ENCODE results near the gene FHOD1.

FHOD1 gene

GRCh38 chr16:67246756-67247191 is 507 bp downstream of the FHOD1 start:
- TF ChIP-seq CTCF (IDR thresholded peaks at IDR 0.05; ENCODE audit: control extremely low read depth, extremely low read depth, low read depth, missing control alignments) = no peak
- DNase-seq (ENCODE audit: extremely low spot score) = peak; percentile 44
- ChIA-PET CTCF (interaction anchor here (1.5 to 5.3 kb wide), 8 partner anchors 9 to 229 kb away, joined by 4 to 32 read pairs (median 12); partner anchors contain the start of gene TMEM208), POLR2A (interaction anchor here (1.3 to 2.4 kb wide), 4 partner anchors 8 to 20 kb away, joined by 5 to 11 read pairs (median 7); partner anchors contain the start of gene TMEM208)

GRCh38 chr16:67246081-67246755 is 1.1 kb downstream of the FHOD1 start:
- ChIA-PET CTCF (interaction anchor here (1.6 to 5.3 kb wide), 8 partner anchors 8 to 228 kb away, joined by 4 to 32 read pairs (median 12); partner anchors contain the start of gene TMEM208), POLR2A (interaction anchor here (1.5 to 2.4 kb wide), 2 partner anchors 17 to 19 kb away, joined by 9 to 11 read pairs; partner anchors contain the start of gene TMEM208)
- peak; percentile 42 for TF ChIP-seq CTCF (IDR thresholded peaks at IDR 0.05; ENCODE audit: control extremely low read depth, extremely low read depth, low read depth, missing control alignments)
- peak; percentile 76 for DNase-seq (ENCODE audit: extremely low spot score)

GRCh38 chr16:67245674-67246080 is 1.6 kb downstream of the FHOD1 start:
- POLR2A ChIA-PET = interaction anchor here (2.4 kb wide), 1 partner anchor 16 kb away, joined by 11 read pairs; no protein-coding TSS in a partner anchor
- CTCF ChIA-PET = interaction anchor here (2.1 to 5.3 kb wide), 6 partner anchors 7 to 183 kb away, joined by 7 to 32 read pairs (median 14); partner anchors contain the start of gene TMEM208
- no peak for DNase-seq (ENCODE audit: extremely low spot score)
- no peak for TF ChIP-seq CTCF (IDR thresholded peaks at IDR 0.05; ENCODE audit: control extremely low read depth, extremely low read depth, low read depth, missing control alignments)

- ChIA-PET POLR2A (interaction anchor here (1.5 to 1.9 kb wide), 2 partner anchors 14 to 18 kb away, joined by 7 to 8 read pairs; partner anchors contain the start of gene TMEM208), CTCF (interaction anchor here (1.4 to 5.3 kb wide), 8 partner anchors 7 to 318 kb away, joined by 3 to 32 read pairs (median 12); partner anchors contain the start of gene TMEM208)
- no peak for DNase-seq (ENCODE audit: extremely low spot score)
- no peak for TF ChIP-seq CTCF (IDR thresholded peaks at IDR 0.05; ENCODE audit: control extremely low read depth, extremely low read depth, low read depth, missing control alignments)
Measured at GRCh38 chr16:67245186-67245585, 2.1 kb downstream of the FHOD1 start.

GRCh38 chr16:67244387-67245185 is 2.7 kb downstream of the FHOD1 start:
- ChIA-PET POLR2A (interaction anchor here (0.6 to 1.9 kb wide), 4 partner anchors 9 to 18 kb away, joined by 3 to 8 read pairs (median 5); partner anchors contain the start of gene TMEM208), CTCF (interaction anchor here (0.9 to 5.3 kb wide), 13 partner anchors 11 to 319 kb away, joined by 3 to 32 read pairs (median 3); partner anchors contain the start of genes EXOC3L1 and TMEM208)
- peak; percentile 86 for DNase-seq (ENCODE audit: extremely low spot score)
- TF ChIP-seq CTCF (IDR thresholded peaks at IDR 0.05; ENCODE audit: control extremely low read depth, extremely low read depth, low read depth, missing control alignments) = no peak

- POLR2A ChIA-PET = interaction anchor here (1.1 to 1.9 kb wide), 3 partner anchors 12 to 17 kb away, joined by 3 to 8 read pairs (median 7); partner anchors contain the start of gene TMEM208
- CTCF ChIA-PET = interaction anchor here (1.0 to 5.3 kb wide), 4 partner anchors 10 to 45 kb away, joined by 3 to 32 read pairs (median 8); no protein-coding TSS in a partner anchor
- no peak for DNase-seq (ENCODE audit: extremely low spot score)
- no peak for TF ChIP-seq CTCF (IDR thresholded peaks at IDR 0.05; ENCODE audit: control extremely low read depth, extremely low read depth, low read depth, missing control alignments)
Measured at GRCh38 chr16:67243481-67243880, 3.8 kb downstream of the FHOD1 start.
